Loucy (cell line): Measurements from ENCODE around the gene NCAPH2.
A peak's percentile ranks its signal among the peaks of the same experiment; 100 is the strongest.

Source experiments
- H2AFZ ChIP-seq: fragments of 200-600 bp; sonication (generic); 2 replicates; pipeline ENCODE4 v1.6.0; 2016; ENCODE audit warnings: antibody characterized with exemption, mild to moderate bottlenecking, low read length, moderate library complexity
- H3F3A ChIP-seq: fragments of 200-600 bp; 2 replicates; pipeline ENCODE4 v1.6.0; 2016; ENCODE audit warnings: antibody characterized with exemption, low read depth, mild to moderate bottlenecking
- H3K27me3 ChIP-seq: fragments of 200-600 bp; sonication (generic); 2 replicates; pipeline ENCODE4 v1.6.1; 2014; ENCODE audit warnings: low read length, mild to moderate bottlenecking; ENCODE audit not compliant: insufficient read depth, poor library complexity, severe bottlenecking
- H3K36me3 ChIP-seq: fragments of 200-600 bp; sonication (generic); 2 replicates; pipeline ENCODE4 v1.6.1; 2016; ENCODE audit warnings: low read length; ENCODE audit not compliant: insufficient read depth
- H3K4me1 ChIP-seq: fragments of 200-600 bp; sonication (generic); 2 replicates; pipeline ENCODE4 v1.5.1; 2014; ENCODE audit warnings: low read length, mild to moderate bottlenecking; ENCODE audit not compliant: insufficient read depth, poor library complexity, severe bottlenecking
- H3K4me2 ChIP-seq: fragments of 200-600 bp; sonication (generic); 2 replicates; pipeline ENCODE4 v1.6.0; 2014; ENCODE audit warnings: antibody characterized with exemption, low read length, low read depth, mild to moderate bottlenecking; ENCODE audit not compliant: poor library complexity, severe bottlenecking
- H3K4me3 ChIP-seq: fragments of 200-600 bp; sonication (generic); 2 replicates; pipeline ENCODE4 v1.5.1; 2014; ENCODE audit warnings: low read length, mild to moderate bottlenecking, mixed read lengths; ENCODE audit not compliant: poor library complexity, severe bottlenecking
- H3K79me2 ChIP-seq: fragments of 200-600 bp; sonication (generic); 2 replicates; pipeline ENCODE4 v1.6.1; 2014; ENCODE audit warnings: low read length; ENCODE audit not compliant: insufficient read depth
- H3K9ac ChIP-seq: fragments of 200-600 bp; sonication (generic); 2 replicates; pipeline ENCODE4 v1.6.0; 2014; ENCODE audit warnings: mild to moderate bottlenecking, low read depth, low read length, moderate library complexity; ENCODE audit not compliant: poor library complexity, severe bottlenecking
- H3K9me2 ChIP-seq: fragments of 200-600 bp; sonication (generic); replicated peaks from 2 replicates; pipeline ENCODE4 v1.6.1; 2016; ENCODE audit warnings: low read depth, low read length, mixed read lengths
- H3K9me3 ChIP-seq: fragments of 200-600 bp; sonication (generic); 2 replicates; pipeline ENCODE4 v1.6.1; 2014; ENCODE audit warnings: mild to moderate bottlenecking, antibody characterized with exemption, low read length, low read depth; ENCODE audit not compliant: insufficient read depth
- H4K20me1 ChIP-seq: fragments of 200-600 bp; sonication (generic); 2 replicates; pipeline ENCODE4 v1.6.0; 2014; ENCODE audit warnings: antibody characterized with exemption, low read length, mild to moderate bottlenecking; ENCODE audit not compliant: insufficient read depth, poor library complexity, severe bottlenecking
- EZH2phosphoT487 ChIP-seq: fragments of 200-600 bp; IDR thresholded peaks from 2 replicates; pipeline ENCODE4 v1.6.1; 2018; ENCODE audit warnings: antibody characterized with exemption, mild to moderate bottlenecking, moderate library complexity, borderline replicate concordance
- TF ChIP-seq, protein P1 (sequence below): fragments of 200-600 bp; sonication (generic); conservative IDR thresholded peaks from 2 replicates; pipeline ENCODE4 v1.5.1; 2014; ENCODE audit warnings: mild to moderate bottlenecking, antibody characterized with exemption, low read length

The NCAPH2 gene

DNA sequence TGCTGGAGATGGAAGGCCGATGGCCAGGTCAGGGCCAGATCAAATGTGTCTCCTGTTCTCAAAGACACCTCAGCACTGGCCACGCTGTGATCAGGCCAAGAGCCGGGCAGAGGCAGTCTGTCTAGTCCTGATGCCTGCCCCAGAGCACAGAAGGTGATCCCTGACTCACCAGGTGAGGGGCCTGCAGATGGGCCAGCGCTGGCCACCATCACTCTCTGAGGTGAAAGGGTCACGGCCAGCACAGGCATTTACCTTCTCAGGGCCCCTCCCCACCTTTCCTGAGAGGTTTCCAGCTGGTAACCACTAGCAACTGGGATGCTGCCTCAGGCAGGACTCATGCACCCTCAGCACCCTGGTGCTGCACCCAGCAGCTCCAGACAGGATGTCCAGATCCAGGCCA lies 36.1 kb upstream of the NCAPH2 start:
- H3K4me2 ChIP-seq, result peak overlapping the region; percentile 94

DNA sequence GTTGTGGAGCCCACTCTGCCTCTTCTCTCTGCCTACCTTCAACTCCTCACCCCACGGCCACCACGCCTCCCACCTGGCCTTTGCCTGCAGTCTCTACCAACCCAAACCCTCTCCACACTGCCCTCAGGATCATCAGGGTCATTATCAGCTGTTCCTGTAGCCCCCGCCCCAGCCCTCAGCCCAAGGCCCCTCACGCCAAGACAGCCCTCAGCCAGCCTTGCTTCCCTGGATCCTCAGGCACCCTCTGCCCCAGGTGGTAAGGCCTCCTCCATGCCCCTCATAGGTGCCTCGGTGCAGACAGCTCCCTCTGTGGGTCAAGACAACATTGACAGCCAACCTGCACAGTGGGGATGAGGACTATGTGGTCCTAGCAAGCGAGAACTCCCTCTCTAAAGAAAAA lies 34.9 kb upstream of the NCAPH2 start:
- H3K4me1 ChIP-seq, result peaks cover 59% of the 10 kb centered on the region
- H3K9me3 ChIP-seq, result no peaks in the 10 kb centered on the region
- H3K9ac ChIP-seq, result peak overlapping the region; percentile 85
- H3K79me2 ChIP-seq, result peaks cover 57% of the 10 kb centered on the region
- TF ChIP-seq, protein P1, sequence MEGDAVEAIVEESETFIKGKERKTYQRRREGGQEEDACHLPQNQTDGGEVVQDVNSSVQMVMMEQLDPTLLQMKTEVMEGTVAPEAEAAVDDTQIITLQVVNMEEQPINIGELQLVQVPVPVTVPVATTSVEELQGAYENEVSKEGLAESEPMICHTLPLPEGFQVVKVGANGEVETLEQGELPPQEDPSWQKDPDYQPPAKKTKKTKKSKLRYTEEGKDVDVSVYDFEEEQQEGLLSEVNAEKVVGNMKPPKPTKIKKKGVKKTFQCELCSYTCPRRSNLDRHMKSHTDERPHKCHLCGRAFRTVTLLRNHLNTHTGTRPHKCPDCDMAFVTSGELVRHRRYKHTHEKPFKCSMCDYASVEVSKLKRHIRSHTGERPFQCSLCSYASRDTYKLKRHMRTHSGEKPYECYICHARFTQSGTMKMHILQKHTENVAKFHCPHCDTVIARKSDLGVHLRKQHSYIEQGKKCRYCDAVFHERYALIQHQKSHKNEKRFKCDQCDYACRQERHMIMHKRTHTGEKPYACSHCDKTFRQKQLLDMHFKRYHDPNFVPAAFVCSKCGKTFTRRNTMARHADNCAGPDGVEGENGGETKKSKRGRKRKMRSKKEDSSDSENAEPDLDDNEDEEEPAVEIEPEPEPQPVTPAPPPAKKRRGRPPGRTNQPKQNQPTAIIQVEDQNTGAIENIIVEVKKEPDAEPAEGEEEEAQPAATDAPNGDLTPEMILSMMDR, result peak; percentile 84
- TF ChIP-seq EZH2phosphoT487, result no peak
- no peaks in the 10 kb centered on the region for H3K9me2 ChIP-seq
- H3K27me3 ChIP-seq, result no peaks in the 10 kb centered on the region
- no peak overlapping the region for H2AFZ ChIP-seq
- peak overlapping the region; percentile 72 for H3K4me3 ChIP-seq
- H3K36me3 ChIP-seq, result no peaks in the 10 kb centered on the region
- peak overlapping the region; percentile 94 for H3K4me2 ChIP-seq
- peaks cover 10% of the 10 kb centered on the region; the same call in 1 of the 2 replicates for H3F3A ChIP-seq
- H4K20me1 ChIP-seq, result peaks cover 34% of the 10 kb centered on the region

More for the DNA sequence above, 36.1 kb upstream of the NCAPH2 start:
- H3K9ac ChIP-seq, result peak overlapping the region; percentile 85
- H3K4me3 ChIP-seq, result peak overlapping the region; percentile 72
- H2AFZ ChIP-seq, result no peak overlapping the region
- H3K36me3 ChIP-seq, result peaks cover 5% of the 10 kb centered on the region; the same call in 1 of the 2 replicates
- no peaks in the 10 kb centered on the region for H3K9me3 ChIP-seq
- peaks cover 68% of the 10 kb centered on the region for H3K79me2 ChIP-seq
- peaks cover 66% of the 10 kb centered on the region for H3K4me1 ChIP-seq
- no peak for TF ChIP-seq EZH2phosphoT487
- TF ChIP-seq, protein P1, result no peak
- no peaks in the 10 kb centered on the region for H3K27me3 ChIP-seq
- H3F3A ChIP-seq, result peaks cover 10% of the 10 kb centered on the region; the same call in 1 of the 2 replicates
- peaks cover 34% of the 10 kb centered on the region for H4K20me1 ChIP-seq
- no peaks in the 10 kb centered on the region for H3K9me2 ChIP-seq

DNA sequence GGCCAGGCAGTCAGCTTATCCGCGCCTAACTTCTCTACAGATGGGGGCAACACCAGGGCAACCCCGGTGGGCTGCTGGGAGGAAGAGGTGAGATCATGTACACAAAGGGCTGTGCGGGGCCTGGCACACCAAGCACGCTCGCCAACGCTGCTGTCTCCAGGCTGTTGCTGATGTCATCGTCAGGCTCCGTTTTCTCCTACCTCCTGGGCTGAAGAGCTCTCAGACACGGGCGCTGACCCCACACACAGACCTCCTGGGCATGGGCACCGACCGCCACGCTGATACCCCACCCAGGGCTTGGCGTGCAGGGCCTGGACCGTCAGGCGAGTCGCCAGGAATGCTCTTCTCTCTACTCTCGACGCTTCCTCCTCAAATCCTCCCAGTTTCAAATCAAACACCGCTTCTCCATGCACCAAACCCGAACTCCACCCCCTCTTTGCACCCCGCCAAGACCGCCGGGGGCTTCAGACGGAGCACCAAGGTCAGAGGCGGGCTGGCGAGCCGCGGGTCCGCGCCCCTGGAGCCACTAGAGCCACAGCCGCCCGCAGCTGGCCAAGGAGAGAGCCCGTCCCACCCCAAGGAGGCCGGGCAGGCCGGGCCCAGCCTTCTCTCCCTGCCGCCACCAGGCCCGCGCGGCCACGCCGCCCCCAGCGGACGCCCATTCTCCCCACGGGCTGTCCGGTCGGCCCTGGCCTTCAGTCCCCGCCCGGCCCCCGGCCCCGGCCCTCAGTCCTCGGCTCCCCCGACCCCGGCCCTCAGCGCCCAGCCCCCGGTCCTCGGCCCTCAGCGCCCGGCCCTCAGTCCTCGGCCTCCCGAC lies 34.0 kb upstream of the NCAPH2 start:
- H3K9me2 ChIP-seq, result no peaks in the 10 kb centered on the region
- no peaks in the 10 kb centered on the region for H3K9me3 ChIP-seq
- H3K4me3 ChIP-seq, result peak overlapping the region; percentile 72
- H3K9ac ChIP-seq, result peak overlapping the region; percentile 85
- TF ChIP-seq, protein P1, result no peak
- H4K20me1 ChIP-seq, result peaks cover 26% of the 10 kb centered on the region
- H3K79me2 ChIP-seq, result peaks cover 47% of the 10 kb centered on the region
- peaks cover 49% of the 10 kb centered on the region for H3K4me1 ChIP-seq
- no peak overlapping the region for H2AFZ ChIP-seq
- H3F3A ChIP-seq, result peaks cover 9% of the 10 kb centered on the region; the same call in 1 of the 2 replicates
- H3K36me3 ChIP-seq, result no peaks in the 10 kb centered on the region
- H3K4me2 ChIP-seq, result peak overlapping the region; percentile 94
- H3K27me3 ChIP-seq, result no peaks in the 10 kb centered on the region
